CD14-positive monocyte (primary cell): Measurements from ENCODE around the gene IFNA21. TPM values are rescaled to one million over a fixed set of nuclear protein-coding genes. Genes with fewer than 3 reads are reported as not detected.

Experiments used
- DNase-seq, 3 donors: peaks; one replicate each; pipeline ENCODE4 v3.0.0-alpha.2; 2011 to 2022
- H2AFZ ChIP-seq: 2 replicates; pipeline ENCODE4 v1.6.0; 2012; ENCODE audit warnings: mild to moderate bottlenecking, low read depth, low read length, inconsistent platforms; ENCODE audit not compliant: insufficient read depth, poor library complexity, severe bottlenecking
- H3K27ac ChIP-seq, 2 donors: 1 replicate in 1 of 2; 2 replicates in 1 of 2; pipeline ENCODE4 v1.5.1; 2012 to 2013; ENCODE audit warnings: low read length in 2 of 2, control low read depth in 1 of 2, inconsistent platforms in 1 of 2, low read depth in 1 of 2, mild to moderate bottlenecking in 1 of 2
- H3K27me3 ChIP-seq, 2 donors: one replicate each; pipeline versions ENCODE4 v1.6.0 to v1.6.1; 2011 to 2013; ENCODE audit warnings: low read length in 2 of 2; ENCODE audit not compliant: control insufficient read depth in 2 of 2, insufficient read depth in 2 of 2
- H3K36me3 ChIP-seq, 2 donors: replicated peaks in 1 of 2; 1 replicate in 1 of 2; 2 replicates in 1 of 2; pipeline versions ENCODE4 v1.5.1 to v1.6.1; 2012 to 2013; ENCODE audit warnings: low read length in 2 of 2, control low read depth in 1 of 2, inconsistent platforms in 1 of 2, mild to moderate bottlenecking in 1 of 2; ENCODE audit not compliant: insufficient read depth in 2 of 2, control insufficient read depth in 1 of 2
- H3K4me1 ChIP-seq, 2 donors: 1 replicate in 1 of 2; 2 replicates in 1 of 2; pipeline versions ENCODE4 v1.5.1 to v1.6.1; 2012 to 2013; ENCODE audit warnings: low read length in 2 of 2, control low read depth in 1 of 2, inconsistent platforms in 1 of 2, mild to moderate bottlenecking in 1 of 2, moderate library complexity in 1 of 2; ENCODE audit not compliant: insufficient read depth in 2 of 2, control insufficient read depth in 1 of 2
- H3K4me2 ChIP-seq: replicated peaks from 2 replicates; pipeline ENCODE3; 2012; ENCODE audit warnings: low read length, moderate library complexity, mild to moderate bottlenecking; ENCODE audit not compliant: poor library complexity, severe bottlenecking; ENCODE audit errors: extremely low read depth
- H3K4me3 ChIP-seq, 3 experiments: fragments of 200-600 bp in 1 of 3; sonication (generic) in 1 of 3; replicated peaks in 1 of 3; 1 replicate in 2 of 3; 2 replicates in 1 of 3; pipeline ENCODE4 v1.5.1; 2011 to 2013; ENCODE audit warnings: low read length in 3 of 3, mild to moderate bottlenecking in 3 of 3, control low read depth in 2 of 3, low read depth in 2 of 3, inconsistent platforms in 1 of 3, moderate library complexity in 1 of 3
- H3K79me2 ChIP-seq: 2 replicates; pipeline ENCODE4 v1.6.0; 2012; ENCODE audit warnings: mild to moderate bottlenecking, control low read depth, inconsistent platforms, low read length, moderate library complexity; ENCODE audit not compliant: insufficient read depth
- H3K9ac ChIP-seq: 2 replicates; pipeline ENCODE4 v1.6.0; 2017; ENCODE audit warnings: low read length, mild to moderate bottlenecking; ENCODE audit not compliant: insufficient read depth, poor library complexity, severe bottlenecking
- H3K9me3 ChIP-seq, 2 donors: replicated peaks in 1 of 2; 1 replicate in 1 of 2; 2 replicates in 1 of 2; pipeline versions ENCODE4 v1.5.1 to v1.6.1; 2012 to 2013; ENCODE audit warnings: low read length in 2 of 2, control low read depth in 1 of 2; ENCODE audit not compliant: control insufficient read depth in 1 of 2, insufficient read depth in 1 of 2
- H4K20me1 ChIP-seq: 2 replicates; pipeline ENCODE4 v1.6.0; 2012; ENCODE audit warnings: mild to moderate bottlenecking, low read length, control low read depth, moderate library complexity; ENCODE audit not compliant: insufficient read depth
- H3K27ac Mint-ChIP-seq, 7 donors: one replicate each; pipeline ENCODE4 v1.8.0; 2020; ENCODE audit warnings: mild to moderate bottlenecking in 7 of 7, mixed read lengths in 7 of 7, moderate library complexity in 6 of 7, inconsistent platforms in 2 of 7
- H3K27me3 Mint-ChIP-seq, 3 donors: one replicate each; pipeline ENCODE4 v1.8.0; 2021 to 2022; ENCODE audit warnings: low read depth in 3 of 3, mild to moderate bottlenecking in 3 of 3, mixed read lengths in 3 of 3, moderate library complexity in 3 of 3, inconsistent platforms in 1 of 3
- H3K36me3 Mint-ChIP-seq, 2 donors: one replicate each; pipeline ENCODE4 v1.8.0; 2020; ENCODE audit warnings: mixed read lengths in 2 of 2, inconsistent platforms in 1 of 2, mild to moderate bottlenecking in 1 of 2
- H3K4me1 Mint-ChIP-seq: one replicate; pipeline ENCODE4 v1.8.0; 2020; ENCODE audit warnings: mild to moderate bottlenecking, mixed read lengths
- H3K4me3 Mint-ChIP-seq, 2 donors: one replicate each; pipeline ENCODE4 v1.8.0; 2020; ENCODE audit warnings: mild to moderate bottlenecking in 2 of 2, mixed read lengths in 2 of 2, moderate library complexity in 1 of 2
- H3K9me3 Mint-ChIP-seq, 7 donors: one replicate each; pipeline ENCODE4 v1.8.0; 2020 to 2022; ENCODE audit warnings: mixed read lengths in 7 of 7, mild to moderate bottlenecking in 6 of 7, moderate library complexity in 6 of 7, inconsistent platforms in 2 of 7
- WGBS: methylation state at CpG from one replicate; pipeline ENCODE4 v1.1.5; 2013; ENCODE audit warnings: missing lambda C conversion rate; ENCODE audit not compliant: insufficient coverage; 5-methylcytosine and 5-hydroxymethylcytosine counted together
- intact Hi-C, 2 donors: fragments of 100-400 bp; cut with micrococcal nuclease; formaldehyde crosslinking; loops; one replicate each; pipeline versions ENCODE4 v1.15.0 to v1.15.1; 2023
- polyA plus RNA-seq, 3 donors: library from polyadenylated mRNA; depleted of rRNA in 1 of 3; unstranded in 2 of 3; stranded (reverse) in 1 of 3; fragments of 300-500 nt in 2 of 3; fragments of >200 nt in 1 of 3; fragmentation: Illumina TruSeq in 2 of 3; gene quantifications; 1 replicate in 2 of 3; 2 replicates in 1 of 3; pipeline ENCODE4 v1.2.3, GENCODE V29; 2012 to 2021
- TF ChIP-seq, protein P1 (sequence below): fragments of 200-600 bp; IDR thresholded peaks from one replicate; pipeline ENCODE4 v1.8.0; 2022; ENCODE audit warnings: antibody characterized with exemption, mild to moderate bottlenecking

Gene IFNA21
- polyA plus RNA-seq, 3 donors: not detected

DNA sequence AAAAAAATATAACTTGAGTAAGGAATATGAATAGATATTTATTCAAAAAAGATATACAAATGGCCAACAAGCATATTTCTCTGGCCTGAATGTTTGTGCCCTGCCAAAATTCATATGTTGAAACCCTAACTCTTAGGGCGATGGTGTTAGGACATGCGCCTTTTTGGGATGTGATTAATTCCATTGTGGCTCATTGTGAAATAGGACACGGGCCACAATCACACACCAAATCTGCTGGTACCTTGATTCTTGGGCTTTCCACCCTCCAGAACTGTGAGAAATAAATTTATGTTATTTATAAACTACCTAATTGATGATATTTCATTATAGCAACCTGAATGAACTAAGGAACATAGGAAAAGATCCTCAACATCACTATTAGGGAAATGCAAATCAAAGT is 5.7 kb upstream of the IFNA21 start:
- TF ChIP-seq, protein P1, sequence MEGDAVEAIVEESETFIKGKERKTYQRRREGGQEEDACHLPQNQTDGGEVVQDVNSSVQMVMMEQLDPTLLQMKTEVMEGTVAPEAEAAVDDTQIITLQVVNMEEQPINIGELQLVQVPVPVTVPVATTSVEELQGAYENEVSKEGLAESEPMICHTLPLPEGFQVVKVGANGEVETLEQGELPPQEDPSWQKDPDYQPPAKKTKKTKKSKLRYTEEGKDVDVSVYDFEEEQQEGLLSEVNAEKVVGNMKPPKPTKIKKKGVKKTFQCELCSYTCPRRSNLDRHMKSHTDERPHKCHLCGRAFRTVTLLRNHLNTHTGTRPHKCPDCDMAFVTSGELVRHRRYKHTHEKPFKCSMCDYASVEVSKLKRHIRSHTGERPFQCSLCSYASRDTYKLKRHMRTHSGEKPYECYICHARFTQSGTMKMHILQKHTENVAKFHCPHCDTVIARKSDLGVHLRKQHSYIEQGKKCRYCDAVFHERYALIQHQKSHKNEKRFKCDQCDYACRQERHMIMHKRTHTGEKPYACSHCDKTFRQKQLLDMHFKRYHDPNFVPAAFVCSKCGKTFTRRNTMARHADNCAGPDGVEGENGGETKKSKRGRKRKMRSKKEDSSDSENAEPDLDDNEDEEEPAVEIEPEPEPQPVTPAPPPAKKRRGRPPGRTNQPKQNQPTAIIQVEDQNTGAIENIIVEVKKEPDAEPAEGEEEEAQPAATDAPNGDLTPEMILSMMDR: no peak
- Histone ChIP-seq H3K9me3 (no peaks in the 10 kb centered on the region), H4K20me1 (no peaks in the 10 kb centered on the region), H3K4me3 (no peak overlapping the region), H3K4me1 (peaks cover 0 to 9% of the 10 kb centered on the region in 2 donors), H3K27me3 (no peaks in the 10 kb centered on the region), H2AFZ (no peak overlapping the region), H3K9ac (no peak overlapping the region), H3K36me3 (no peaks in the 10 kb centered on the region), H3K27ac (no peak overlapping the region), H3K4me2 (no peak overlapping the region), H3K79me2 (no peaks in the 10 kb centered on the region)
- no CpG with 5 or more reads among the region's 3 CpGs for WGBS
- H3K4me3 Mint-ChIP-seq: no peak overlapping the region
- H3K27ac Mint-ChIP-seq: no peak overlapping the region
- H3K36me3 Mint-ChIP-seq: no peaks in the 10 kb centered on the region
- peaks cover 0 to under 1% (median 0%) of the 10 kb centered on the region in 3 donors for H3K27me3 Mint-ChIP-seq
- peaks cover 10% of the 10 kb centered on the region for H3K4me1 Mint-ChIP-seq
- no peak for DNase-seq
- no peaks in the 10 kb centered on the region for H3K9me3 Mint-ChIP-seq
- intact Hi-C loops: no loop called here

DNA sequence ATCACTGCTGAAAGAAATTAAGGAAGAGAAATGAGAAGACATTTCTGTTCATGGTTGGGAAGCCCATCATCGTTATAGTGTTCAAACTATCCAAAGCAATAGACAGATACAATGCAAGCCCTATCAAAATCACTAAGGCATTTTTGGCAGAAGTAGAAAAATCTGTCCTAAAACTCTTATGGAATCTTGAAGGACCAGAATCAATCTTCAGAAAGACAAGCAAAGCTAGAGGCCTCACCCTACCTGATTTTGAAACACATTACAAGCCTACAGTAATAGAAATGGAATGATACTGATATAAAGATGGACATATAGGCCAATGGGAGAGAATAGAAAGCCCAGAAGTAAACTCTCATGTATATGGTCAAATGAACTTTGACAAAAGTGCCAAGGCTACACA is 4.9 kb upstream of the IFNA21 start:
- intact Hi-C loops: no loop called here
- WGBS: no CpG with 5 or more reads among the region's 1 CpG

More for the DNA sequence above, 4.9 kb upstream of the IFNA21 start:
- no peak overlapping the region for H2AFZ ChIP-seq
- no peak overlapping the region for H3K27ac Mint-ChIP-seq
- no peaks in the 10 kb centered on the region for H3K27me3 ChIP-seq
- no peaks in the 10 kb centered on the region for H3K9me3 Mint-ChIP-seq
- H3K4me3 ChIP-seq: no peak overlapping the region
- no peak overlapping the region for H3K9ac ChIP-seq
- H3K9me3 ChIP-seq: no peaks in the 10 kb centered on the region
- H3K27me3 Mint-ChIP-seq: no peaks in the 10 kb centered on the region
- no peak overlapping the region for H3K4me3 Mint-ChIP-seq
- H3K27ac ChIP-seq: no peak overlapping the region
- no peak overlapping the region for H3K4me2 ChIP-seq
- no peaks in the 10 kb centered on the region for H3K79me2 ChIP-seq
- TF ChIP-seq, protein P1: no peak
- DNase-seq: no peak
- H3K36me3 ChIP-seq: no peaks in the 10 kb centered on the region
- H4K20me1 ChIP-seq: no peaks in the 10 kb centered on the region
- peaks cover 0 to 9% of the 10 kb centered on the region in 2 donors for H3K4me1 ChIP-seq
- peaks cover 10% of the 10 kb centered on the region for H3K4me1 Mint-ChIP-seq
- H3K36me3 Mint-ChIP-seq: no peaks in the 10 kb centered on the region
